IgD-negative memory B cell (primary cell): ENCODE data around the gene KMT2A. TPM values are rescaled to one million over a fixed set of nuclear protein-coding genes. Genes with fewer than 3 reads are reported as not detected.
"Not testable (repeated sequence)": the region's sequence is repeated elsewhere in the genome, so short reads cannot be mapped to it uniquely, and the experiment has no call there.

Experiments
- H3K27ac Mint-ChIP-seq, 3 donors: one replicate each; pipeline ENCODE4 v1.8.0; 2020 to 2022; ENCODE audit warnings: mild to moderate bottlenecking in 3 of 3, mixed read lengths in 3 of 3, moderate library complexity in 1 of 3
- H3K27me3 Mint-ChIP-seq: one replicate; pipeline ENCODE4 v1.8.0; 2021; ENCODE audit warnings: mixed read lengths
- H3K36me3 Mint-ChIP-seq: one replicate; pipeline ENCODE4 v1.8.0; 2020; ENCODE audit warnings: mild to moderate bottlenecking, mixed read lengths
- H3K4me1 Mint-ChIP-seq, 3 donors: one replicate each; pipeline ENCODE4 v1.8.0; 2020 to 2022; ENCODE audit warnings: mixed read lengths in 3 of 3, mild to moderate bottlenecking in 1 of 3
- H3K4me3 Mint-ChIP-seq, 4 donors: one replicate each; pipeline ENCODE4 v1.8.0; 2020 to 2022; ENCODE audit warnings: mild to moderate bottlenecking in 4 of 4, mixed read lengths in 4 of 4, moderate library complexity in 3 of 4
- H3K9me3 Mint-ChIP-seq, 3 donors: one replicate each; pipeline ENCODE4 v1.8.0; 2020 to 2021; ENCODE audit warnings: mixed read lengths in 3 of 3, mild to moderate bottlenecking in 1 of 3
- polyA plus RNA-seq: library from polyadenylated mRNA; unstranded; fragments of 300-500 nt; fragmentation: Illumina TruSeq; gene quantifications from one replicate; pipeline ENCODE4 v1.2.3, GENCODE V29; 2021

The KMT2A gene
- polyA plus RNA-seq, 1 donor from 2014 or later = 23.6 TPM

GRCh38 chr11:118416900-118417299 lies 19.4 kb upstream of the KMT2A start:
- not testable (repeated sequence) for H3K27ac Mint-ChIP-seq, H3K36me3 Mint-ChIP-seq, H3K27me3 Mint-ChIP-seq, H3K4me3 Mint-ChIP-seq, H3K4me1 Mint-ChIP-seq, H3K9me3 Mint-ChIP-seq

GRCh38 chr11:118417801-118418200 lies 18.5 kb upstream of the KMT2A start:
- Mint-ChIP-seq H3K27me3 (no peaks in the 10 kb centered on the region), H3K9me3 (no peaks in the 10 kb centered on the region), H3K4me3 (no peak overlapping the region), H3K4me1 (no peaks in the 10 kb centered on the region), H3K27ac (no peak overlapping the region), H3K36me3 (no peaks in the 10 kb centered on the region)

GRCh38 chr11:118418766-118419165 lies 17.5 kb upstream of the KMT2A start:
- H3K9me3 Mint-ChIP-seq = no peaks in the 10 kb centered on the region
- H3K27ac Mint-ChIP-seq = no peak overlapping the region
- no peak overlapping the region for H3K4me3 Mint-ChIP-seq
- H3K4me1 Mint-ChIP-seq = no peaks in the 10 kb centered on the region
- no peaks in the 10 kb centered on the region for H3K27me3 Mint-ChIP-seq
- H3K36me3 Mint-ChIP-seq = peaks cover 3% of the 10 kb centered on the region

- H3K4me3 Mint-ChIP-seq = no peak overlapping the region
- peaks cover 5% of the 10 kb centered on the region for H3K36me3 Mint-ChIP-seq
- peaks cover 0 to 5% (median 0%) of the 10 kb centered on the region in 3 donors for H3K4me1 Mint-ChIP-seq
- peak overlapping the region in 1 of 3 donors; percentile 71 for H3K27ac Mint-ChIP-seq
- H3K27me3 Mint-ChIP-seq = peaks cover 1% of the 10 kb centered on the region
- H3K9me3 Mint-ChIP-seq = peaks cover 0 to 1% (median 0%) of the 10 kb centered on the region in 3 donors
These were observed 8.6 kb upstream of the KMT2A start for GRCh38 chr11:118427707-118428106.

GRCh38 chr11:118430956-118431355 lies 5.3 kb upstream of the KMT2A start:
- Mint-ChIP-seq H3K4me3 (no peak overlapping the region), H3K27ac (no peak overlapping the region), H3K27me3 (peaks cover 1% of the 10 kb centered on the region), H3K36me3 (peaks cover 2% of the 10 kb centered on the region), H3K9me3 (no peaks in the 10 kb centered on the region), H3K4me1 (peaks cover 5 to 7% (median 5%) of the 10 kb centered on the region in 3 donors)

GRCh38 chr11:118434123-118434552 lies 2.2 kb upstream of the KMT2A start:
- Mint-ChIP-seq H3K4me3 (peak overlapping the region; percentile 94 to 99 (median 98)), H3K27ac (peak overlapping the region; percentile 90 to 99 (median 98)), H3K4me1 (peaks cover 4 to 11% (median 10%) of the 10 kb centered on the region in 3 donors), H3K9me3 (no peaks in the 10 kb centered on the region), H3K36me3 (no peaks in the 10 kb centered on the region), H3K27me3 (peaks cover 1% of the 10 kb centered on the region)

- H3K27me3 Mint-ChIP-seq = peaks cover 1% of the 10 kb centered on the region
- H3K27ac Mint-ChIP-seq = peak overlapping the region; percentile 90 to 99 (median 98)
- no peaks in the 10 kb centered on the region for H3K36me3 Mint-ChIP-seq
- peaks cover 8 to 17% (median 15%) of the 10 kb centered on the region in 3 donors for H3K4me1 Mint-ChIP-seq
- peak overlapping the region; percentile 94 to 99 (median 98) for H3K4me3 Mint-ChIP-seq
- H3K9me3 Mint-ChIP-seq = no peaks in the 10 kb centered on the region
These were observed 1.6 kb upstream of the KMT2A start for GRCh38 chr11:118434553-118435289.

- Mint-ChIP-seq H3K9me3 (no peaks in the 10 kb centered on the region), H3K36me3 (no peaks in the 10 kb centered on the region), H3K27ac (peak overlapping the region; percentile 88 to 99 (median 98)), H3K27me3 (peaks cover 1% of the 10 kb centered on the region), H3K4me3 (peak overlapping the region; percentile 94 to 99 (median 98)), H3K4me1 (peaks cover 15 to 24% (median 22%) of the 10 kb centered on the region in 3 donors)
These were observed 901 bp upstream of the KMT2A start for GRCh38 chr11:118435290-118435892.

- Mint-ChIP-seq H3K9me3 (no peaks in the 10 kb centered on the region), H3K4me1 (peaks cover 19 to 33% (median 26%) of the 10 kb centered on the region in 3 donors), H3K27me3 (peaks cover 1% of the 10 kb centered on the region), H3K27ac (peak overlapping the region; percentile 98 to 99 (median 98)), H3K4me3 (peak overlapping the region; percentile 92 to 99 (median 95)), H3K36me3 (no peaks in the 10 kb centered on the region)
These were observed 431 bp downstream of the KMT2A start for GRCh38 chr11:118436639-118437207.

- Mint-ChIP-seq H3K9me3 (no peaks in the 10 kb centered on the region), H3K4me3 (peak overlapping the region; percentile 92 to 99 (median 95)), H3K27ac (peak overlapping the region; percentile 98 to 99 (median 98)), H3K27me3 (peaks cover 1% of the 10 kb centered on the region), H3K4me1 (peaks cover 26 to 41% (median 33%) of the 10 kb centered on the region in 3 donors), H3K36me3 (no peaks in the 10 kb centered on the region)
These were observed 1.2 kb downstream of the KMT2A start for GRCh38 chr11:118437208-118438125.

- Mint-ChIP-seq H3K36me3 (no peaks in the 10 kb centered on the region), H3K4me3 (peak overlapping the region; percentile 92 to 99 (median 95))
These were observed 2.1 kb downstream of the KMT2A start for GRCh38 chr11:118438314-118438931.

GRCh38 chr11:118439646-118440045 lies 3.4 kb downstream of the KMT2A start:
- no peaks in the 10 kb centered on the region for H3K9me3 Mint-ChIP-seq
- peak overlapping the region; percentile 98 to 99 (median 98) for H3K27ac Mint-ChIP-seq
- no peaks in the 10 kb centered on the region for H3K36me3 Mint-ChIP-seq
- no peaks in the 10 kb centered on the region for H3K27me3 Mint-ChIP-seq
- peak overlapping the region in 3 of 4 donors; percentile 56 to 99 (median 94) for H3K4me3 Mint-ChIP-seq
- peaks cover 38 to 57% (median 50%) of the 10 kb centered on the region in 3 donors for H3K4me1 Mint-ChIP-seq

More at GRCh38 chr11:118438314-118438931, 2.1 kb downstream of the KMT2A start:
- Mint-ChIP-seq H3K4me1 (peaks cover 33 to 50% (median 43%) of the 10 kb centered on the region in 3 donors), H3K27me3 (no peaks in the 10 kb centered on the region), H3K27ac (peak overlapping the region; percentile 98 to 99 (median 98)), H3K9me3 (no peaks in the 10 kb centered on the region)

- H3K36me3 Mint-ChIP-seq = no peaks in the 10 kb centered on the region
- H3K9me3 Mint-ChIP-seq = no peaks in the 10 kb centered on the region
- H3K27ac Mint-ChIP-seq = peak overlapping the region in 2 of 3 donors; percentile 64 to 79
These were observed 5.5 kb downstream of the KMT2A start for GRCh38 chr11:118441770-118442275.

GRCh38 chr11:118442301-118442700 lies 6.0 kb downstream of the KMT2A start:
- Mint-ChIP-seq H3K4me1 (peaks cover 51 to 72% (median 72%) of the 10 kb centered on the region in 3 donors), H3K36me3 (no peaks in the 10 kb centered on the region), H3K27me3 (no peaks in the 10 kb centered on the region), H3K27ac (peak overlapping the region in 1 of 3 donors; percentile 79), H3K9me3 (no peaks in the 10 kb centered on the region), H3K4me3 (peak overlapping the region in 3 of 4 donors; percentile 24 to 82 (median 76))

More at GRCh38 chr11:118441770-118442275, 5.5 kb downstream of the KMT2A start:
- peak overlapping the region in 3 of 4 donors; percentile 24 to 82 (median 76) for H3K4me3 Mint-ChIP-seq
- no peaks in the 10 kb centered on the region for H3K27me3 Mint-ChIP-seq
- peaks cover 48 to 69% (median 67%) of the 10 kb centered on the region in 3 donors for H3K4me1 Mint-ChIP-seq
